Neural cell (in vitro differentiated cells): ENCODE results near the gene ODAPH. TPM values are rescaled to one million over a fixed set of nuclear protein-coding genes. Genes with fewer than 3 reads are reported as not detected.

Source experiments
- H2AFZ ChIP-seq: fragments of 200-600, 300-800 bp; sonication (generic), shearing (Covaris generic); 2 replicates; pipeline ENCODE4 v1.6.0; 2014; ENCODE audit warnings: low read depth, mild to moderate bottlenecking, antibody characterized with exemption, low read length, moderate library complexity
- H3F3A ChIP-seq: fragments of 200-600 bp; shearing (Covaris generic); 2 replicates; pipeline ENCODE4 v1.6.1; 2016; ENCODE audit warnings: mild to moderate bottlenecking, moderate library complexity, mixed read lengths, antibody characterized with exemption, low read length; ENCODE audit not compliant: insufficient read depth, poor library complexity, severe bottlenecking
- H3K27ac ChIP-seq: fragments of 200-600, 300-800 bp; sonication (generic), shearing (Covaris generic); 2 replicates; pipeline ENCODE4 v1.5.1; 2014; ENCODE audit warnings: mild to moderate bottlenecking, low read length, moderate library complexity
- H3K27me3 ChIP-seq: fragments of 300-800, 200-600 bp; sonication (generic), shearing (Covaris generic); 2 replicates; pipeline ENCODE4 v1.6.0; 2014; ENCODE audit warnings: mild to moderate bottlenecking, low read depth, low read length, moderate library complexity; ENCODE audit not compliant: insufficient read depth
- H3K36me3 ChIP-seq: fragments of 300-800, 200-600 bp; sonication (generic), shearing (Covaris generic); 2 replicates; pipeline ENCODE4 v1.5.1; 2014; ENCODE audit warnings: mild to moderate bottlenecking, antibody characterized with exemption, low read length, moderate library complexity; ENCODE audit not compliant: insufficient read depth
- H3K4me2 ChIP-seq: fragments of 300-800, 200-600 bp; sonication (generic), shearing (Covaris generic); 2 replicates; pipeline ENCODE4 v1.6.0; 2014; ENCODE audit warnings: mild to moderate bottlenecking, low read length
- H3K4me3 ChIP-seq: fragments of 300-800, 200-600 bp; sonication (generic), shearing (Covaris generic); 2 replicates; pipeline ENCODE4 v1.5.1; 2014; ENCODE audit warnings: mild to moderate bottlenecking, low read length, moderate library complexity
- H3K79me2 ChIP-seq: fragments of 200-600 bp; shearing (Covaris generic); replicated peaks from 2 replicates; pipeline ENCODE4 v1.6.0; 2014; ENCODE audit warnings: mild to moderate bottlenecking, low read length, moderate library complexity; ENCODE audit not compliant: insufficient read depth
- H3K9ac ChIP-seq: fragments of 300-800, 200-600 bp; sonication (generic), shearing (Covaris generic); 2 replicates; pipeline ENCODE4 v1.6.1; 2016; ENCODE audit warnings: mild to moderate bottlenecking, low read length, mixed read lengths
- H3K9me2 ChIP-seq: fragments of 200-600 bp; shearing (Covaris generic); 2 replicates; pipeline ENCODE4 v1.6.1; 2016; ENCODE audit warnings: mild to moderate bottlenecking, low read length, mixed read lengths; ENCODE audit not compliant: insufficient read depth
- H3K9me3 ChIP-seq: fragments of 200-600, 300-800 bp; sonication (generic), shearing (Covaris generic); 2 replicates; pipeline ENCODE4 v1.6.1; 2016; ENCODE audit warnings: mild to moderate bottlenecking, mixed run types, low read length, moderate library complexity, mixed read lengths
- H4K20me1 ChIP-seq: fragments of 200-600 bp; shearing (Covaris generic); 2 replicates; pipeline ENCODE4 v1.6.1; 2016; ENCODE audit warnings: mild to moderate bottlenecking, mixed run types; ENCODE audit not compliant: insufficient read depth
- EP300 ChIP-seq: fragments of 450-650 bp; conservative IDR thresholded peaks from 2 replicates; pipeline ENCODE4 v1.6.1; 2014; ENCODE audit warnings: antibody characterized with exemption, mild to moderate bottlenecking, moderate library complexity; ENCODE audit not compliant: poor library complexity, severe bottlenecking
- EZH2 ChIP-seq: fragments of 200-600, 300-800 bp; shearing (Covaris generic), sonication (generic); IDR thresholded peaks from 2 replicates; pipeline ENCODE4 v1.6.1; 2014; ENCODE audit warnings: antibody characterized with exemption, low read length, borderline replicate concordance, mild to moderate bottlenecking; ENCODE audit not compliant: insufficient read depth, poor library complexity, severe bottlenecking
- MXI1 ChIP-seq: fragments of 450-650 bp; conservative IDR thresholded peaks from 2 replicates; pipeline ENCODE4 v1.6.1; 2014; ENCODE audit warnings: antibody characterized with exemption, mild to moderate bottlenecking; ENCODE audit not compliant: poor library complexity, severe bottlenecking
- POLR2AphosphoS5 ChIP-seq: IDR thresholded peaks from 2 replicates; pipeline ENCODE4 v1.6.1; 2012
- RAD21 ChIP-seq: fragments of 450-650 bp; conservative IDR thresholded peaks from 2 replicates; pipeline ENCODE4 v1.6.1; 2014; ENCODE audit warnings: antibody characterized with exemption, mild to moderate bottlenecking, moderate library complexity
- SMC3 ChIP-seq: fragments of 450-650 bp; conservative IDR thresholded peaks from 2 replicates; pipeline ENCODE4 v1.6.1; 2014; ENCODE audit warnings: antibody characterized with exemption, mild to moderate bottlenecking, moderate library complexity; ENCODE audit not compliant: poor library complexity
- TAF1 ChIP-seq: IDR thresholded peaks from 2 replicates; pipeline ENCODE4 v1.6.1; 2012; ENCODE audit warnings: low read depth
- polyA plus RNA-seq: library from polyadenylated mRNA; depleted of rRNA; stranded (reverse); fragments of >200 nt; gene quantifications from 2 replicates; pipeline ENCODE4 v1.2.3, GENCODE V29; 2014
- TF ChIP-seq, protein P1 (sequence below): fragments of 450-650 bp; IDR thresholded peaks from 2 replicates; pipeline ENCODE4 v1.5.1; 2014; ENCODE audit warnings: antibody characterized with exemption, mild to moderate bottlenecking, moderate library complexity; ENCODE audit not compliant: poor library complexity, severe bottlenecking
- TF ChIP-seq, protein P2 (sequence below): IDR thresholded peaks from 2 replicates; pipeline ENCODE4 v1.6.1; 2012; ENCODE audit warnings: borderline replicate concordance

The ODAPH gene
- polyA plus RNA-seq, 1 donor from 2014 or later, result 0.17 TPM

DNA sequence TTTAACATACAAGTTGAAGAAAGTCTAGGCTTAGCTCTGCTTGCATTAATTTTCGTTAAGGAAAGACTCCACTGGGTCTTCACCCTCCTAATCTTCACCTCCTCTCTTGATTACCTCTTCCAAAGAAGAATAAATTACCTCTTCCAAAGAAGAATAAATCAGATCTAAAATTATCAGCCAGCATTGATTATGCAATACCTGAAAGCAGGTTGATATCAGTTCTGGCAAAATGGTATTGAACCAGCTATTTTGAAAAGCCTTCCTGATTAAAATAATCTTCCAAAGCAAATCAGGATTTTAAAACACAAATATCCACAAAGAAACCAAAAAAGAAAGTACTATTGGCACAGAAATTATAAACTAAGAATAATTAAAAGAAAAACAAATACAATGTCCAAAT is 37.5 kb downstream of the ODAPH start:
- H3K27me3 ChIP-seq, result no peaks in the 10 kb centered on the region
- no peak overlapping the region for H3K9ac ChIP-seq
- H3F3A ChIP-seq, result no peaks in the 10 kb centered on the region
- H3K9me2 ChIP-seq, result no peaks in the 10 kb centered on the region
- no peaks in the 10 kb centered on the region for H3K79me2 ChIP-seq
- H3K36me3 ChIP-seq, result no peaks in the 10 kb centered on the region
- H3K9me3 ChIP-seq, result no peaks in the 10 kb centered on the region
- H3K4me3 ChIP-seq, result no peak overlapping the region
- H4K20me1 ChIP-seq, result no peaks in the 10 kb centered on the region
- no peak overlapping the region for H2AFZ ChIP-seq
- H3K4me2 ChIP-seq, result no peak overlapping the region
- H3K27ac ChIP-seq, result no peak overlapping the region
- TF ChIP-seq, protein P1, sequence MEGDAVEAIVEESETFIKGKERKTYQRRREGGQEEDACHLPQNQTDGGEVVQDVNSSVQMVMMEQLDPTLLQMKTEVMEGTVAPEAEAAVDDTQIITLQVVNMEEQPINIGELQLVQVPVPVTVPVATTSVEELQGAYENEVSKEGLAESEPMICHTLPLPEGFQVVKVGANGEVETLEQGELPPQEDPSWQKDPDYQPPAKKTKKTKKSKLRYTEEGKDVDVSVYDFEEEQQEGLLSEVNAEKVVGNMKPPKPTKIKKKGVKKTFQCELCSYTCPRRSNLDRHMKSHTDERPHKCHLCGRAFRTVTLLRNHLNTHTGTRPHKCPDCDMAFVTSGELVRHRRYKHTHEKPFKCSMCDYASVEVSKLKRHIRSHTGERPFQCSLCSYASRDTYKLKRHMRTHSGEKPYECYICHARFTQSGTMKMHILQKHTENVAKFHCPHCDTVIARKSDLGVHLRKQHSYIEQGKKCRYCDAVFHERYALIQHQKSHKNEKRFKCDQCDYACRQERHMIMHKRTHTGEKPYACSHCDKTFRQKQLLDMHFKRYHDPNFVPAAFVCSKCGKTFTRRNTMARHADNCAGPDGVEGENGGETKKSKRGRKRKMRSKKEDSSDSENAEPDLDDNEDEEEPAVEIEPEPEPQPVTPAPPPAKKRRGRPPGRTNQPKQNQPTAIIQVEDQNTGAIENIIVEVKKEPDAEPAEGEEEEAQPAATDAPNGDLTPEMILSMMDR, result no peak
- no peak for TF ChIP-seq POLR2AphosphoS5
- TF ChIP-seq EZH2, result no peak
- TF ChIP-seq TAF1, result no peak
- no peak for TF ChIP-seq SMC3

DNA sequence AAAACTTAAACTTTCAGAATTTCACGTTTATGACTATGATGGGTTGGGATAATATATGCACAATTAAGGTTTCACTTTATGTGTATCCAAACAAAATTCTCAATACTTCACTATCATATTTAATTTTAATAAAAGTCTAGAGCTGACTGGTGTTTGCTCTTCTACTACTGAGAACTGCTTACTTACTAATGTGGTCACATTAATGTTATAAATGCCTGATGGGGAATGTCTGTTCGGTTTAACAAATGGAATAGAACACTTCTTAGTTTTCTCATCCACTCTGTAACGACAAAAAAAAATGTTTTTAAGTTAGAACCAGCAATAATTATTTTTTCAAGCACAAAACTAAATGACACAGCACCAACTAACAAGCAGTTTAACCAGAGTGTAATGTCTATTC is 40.2 kb downstream of the ODAPH start:
- H3K9me3 ChIP-seq, result no peaks in the 10 kb centered on the region
- no peak overlapping the region for H3K9ac ChIP-seq
- no peak overlapping the region for H3K4me2 ChIP-seq
- TF ChIP-seq SMC3 (no peak), EZH2 (no peak), POLR2AphosphoS5 (no peak), RAD21 (no peak), MXI1 (no peak), EP300 (no peak), TAF1 (no peak)
- TF ChIP-seq, protein P1, result no peak
- TF ChIP-seq, protein P2, sequence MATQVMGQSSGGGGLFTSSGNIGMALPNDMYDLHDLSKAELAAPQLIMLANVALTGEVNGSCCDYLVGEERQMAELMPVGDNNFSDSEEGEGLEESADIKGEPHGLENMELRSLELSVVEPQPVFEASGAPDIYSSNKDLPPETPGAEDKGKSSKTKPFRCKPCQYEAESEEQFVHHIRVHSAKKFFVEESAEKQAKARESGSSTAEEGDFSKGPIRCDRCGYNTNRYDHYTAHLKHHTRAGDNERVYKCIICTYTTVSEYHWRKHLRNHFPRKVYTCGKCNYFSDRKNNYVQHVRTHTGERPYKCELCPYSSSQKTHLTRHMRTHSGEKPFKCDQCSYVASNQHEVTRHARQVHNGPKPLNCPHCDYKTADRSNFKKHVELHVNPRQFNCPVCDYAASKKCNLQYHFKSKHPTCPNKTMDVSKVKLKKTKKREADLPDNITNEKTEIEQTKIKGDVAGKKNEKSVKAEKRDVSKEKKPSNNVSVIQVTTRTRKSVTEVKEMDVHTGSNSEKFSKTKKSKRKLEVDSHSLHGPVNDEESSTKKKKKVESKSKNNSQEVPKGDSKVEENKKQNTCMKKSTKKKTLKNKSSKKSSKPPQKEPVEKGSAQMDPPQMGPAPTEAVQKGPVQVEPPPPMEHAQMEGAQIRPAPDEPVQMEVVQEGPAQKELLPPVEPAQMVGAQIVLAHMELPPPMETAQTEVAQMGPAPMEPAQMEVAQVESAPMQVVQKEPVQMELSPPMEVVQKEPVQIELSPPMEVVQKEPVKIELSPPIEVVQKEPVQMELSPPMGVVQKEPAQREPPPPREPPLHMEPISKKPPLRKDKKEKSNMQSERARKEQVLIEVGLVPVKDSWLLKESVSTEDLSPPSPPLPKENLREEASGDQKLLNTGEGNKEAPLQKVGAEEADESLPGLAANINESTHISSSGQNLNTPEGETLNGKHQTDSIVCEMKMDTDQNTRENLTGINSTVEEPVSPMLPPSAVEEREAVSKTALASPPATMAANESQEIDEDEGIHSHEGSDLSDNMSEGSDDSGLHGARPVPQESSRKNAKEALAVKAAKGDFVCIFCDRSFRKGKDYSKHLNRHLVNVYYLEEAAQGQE, result no peak
- no peaks in the 10 kb centered on the region for H3F3A ChIP-seq
- H3K27me3 ChIP-seq, result no peaks in the 10 kb centered on the region
- no peaks in the 10 kb centered on the region for H3K79me2 ChIP-seq
- peaks cover 6% of the 10 kb centered on the region for H3K36me3 ChIP-seq
- H3K27ac ChIP-seq, result no peak overlapping the region
- no peak overlapping the region for H2AFZ ChIP-seq
- no peaks in the 10 kb centered on the region for H4K20me1 ChIP-seq
- H3K4me3 ChIP-seq, result no peak overlapping the region
- H3K9me2 ChIP-seq, result no peaks in the 10 kb centered on the region
